GM12878 (cell line): ENCODE measurements around the gene NDUFV1.

Source experiments
- CHD4 ChIP-seq: fragments of 200-600 bp; sonication (generic); IDR thresholded peaks from 2 replicates; pipeline ENCODE4 v1.6.1; 2016; ENCODE audit warnings: mild to moderate bottlenecking
- HDAC2 ChIP-seq: fragments of 200-600 bp; sonication (generic); IDR thresholded peaks from 2 replicates; pipeline ENCODE4 v1.6.1; 2017
- JUND ChIP-seq: IDR thresholded peaks from 2 replicates; pipeline ENCODE4 v1.6.1; 2012; ENCODE audit warnings: low read depth, mild to moderate bottlenecking, low read length, improper control_type of control experiment, moderate library complexity
- MEF2A ChIP-seq: IDR thresholded peaks from 2 replicates; pipeline ENCODE4 v1.6.1; 2011; ENCODE audit warnings: low read depth, mild to moderate bottlenecking, low read length, moderate library complexity; ENCODE audit not compliant: insufficient read depth
- TF ChIP-seq, protein P1 (sequence below): fragments of 450-650 bp; formaldehyde crosslinking; IDR thresholded peaks from 2 replicates; pipeline ENCODE4 v1.5.0; 2022; ENCODE audit warnings: mild to moderate bottlenecking, missing genetic modification characterization
- TF ChIP-seq, protein P2 (sequence below): IDR thresholded peaks from 2 replicates; pipeline ENCODE4 v1.6.1; 2011; ENCODE audit warnings: mild to moderate bottlenecking, low read depth, low read length, moderate library complexity; ENCODE audit not compliant: insufficient replicate concordance
- TF ChIP-seq, protein P3 (sequence below): IDR thresholded peaks from 2 replicates; pipeline ENCODE4 v1.6.1; 2012; ENCODE audit warnings: low read length, inconsistent platforms
- TF ChIP-seq, protein P4 (sequence below): IDR thresholded peaks from 2 replicates; pipeline ENCODE4 v1.6.1; 2011; ENCODE audit warnings: low read depth, mild to moderate bottlenecking, low read length, moderate library complexity, borderline replicate concordance; ENCODE audit errors: extremely low read depth
- TF ChIP-seq, protein P5 (sequence below), 3 experiments: IDR thresholded peaks in 2 of 3; conservative IDR thresholded peaks in 1 of 3; 2 replicates each; pipeline ENCODE4 v1.5.1; 2011; ENCODE audit warnings: low read depth in 3 of 3, low read length in 3 of 3, mild to moderate bottlenecking in 3 of 3, control low read depth in 2 of 3, moderate library complexity in 2 of 3, inconsistent platforms in 1 of 3, mixed read lengths in 1 of 3; ENCODE audit not compliant: control insufficient read depth in 2 of 3, insufficient read depth in 1 of 3; ENCODE audit errors: extremely low read depth in 1 of 3
- TF ChIP-seq, protein P6 (sequence below): fragments of 450-650 bp; IDR thresholded peaks from 2 replicates; pipeline ENCODE4 v1.6.1; 2016; ENCODE audit warnings: mild to moderate bottlenecking, moderate library complexity, borderline replicate concordance

DNA sequence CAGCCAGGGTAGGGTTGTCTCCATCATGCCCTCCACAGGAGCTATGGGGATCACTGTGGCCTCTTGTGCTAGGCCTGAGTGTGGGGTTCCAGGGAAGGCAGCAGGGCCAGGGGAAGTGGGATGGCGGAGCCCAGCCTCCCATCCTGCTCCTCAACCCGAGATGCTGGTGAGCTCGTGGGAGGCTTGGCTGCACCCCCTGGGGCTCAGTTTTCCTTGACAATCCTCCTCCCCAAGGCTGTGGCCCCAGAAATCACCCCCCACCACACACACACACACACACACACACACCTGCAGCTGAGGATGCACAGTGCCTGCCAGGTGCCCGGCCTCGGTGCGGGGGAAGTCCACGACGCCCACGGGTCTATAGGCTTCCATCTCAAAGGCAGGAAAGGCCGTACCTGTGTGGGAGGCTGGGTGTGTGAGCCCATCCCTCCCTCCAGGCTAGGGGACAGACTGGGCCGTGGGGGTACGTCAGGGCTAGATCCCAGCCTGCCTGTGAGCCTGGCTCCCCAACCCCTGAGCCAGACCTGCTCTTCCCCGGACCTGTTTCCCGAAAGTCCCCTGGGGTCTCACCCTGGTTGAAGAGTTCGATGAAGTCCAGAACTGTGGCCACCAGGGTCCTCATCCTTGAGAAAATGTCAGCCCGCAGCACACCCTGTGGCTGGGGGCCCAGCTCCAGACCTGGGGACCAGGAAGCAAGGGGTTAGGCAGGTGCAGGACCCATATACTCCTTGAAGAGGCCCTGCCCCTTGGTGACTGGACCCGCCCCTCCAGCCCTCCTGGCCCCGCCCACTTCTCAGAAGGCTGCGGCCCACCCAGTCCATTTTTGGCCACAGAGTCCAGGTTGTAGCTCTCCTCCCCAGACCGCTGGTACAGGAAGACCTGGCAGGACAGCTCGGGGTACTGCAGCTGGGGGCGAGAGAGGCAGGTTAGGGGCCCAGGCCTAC lies 38.0 kb downstream of the NDUFV1 start:
- TF ChIP-seq, protein P1, sequence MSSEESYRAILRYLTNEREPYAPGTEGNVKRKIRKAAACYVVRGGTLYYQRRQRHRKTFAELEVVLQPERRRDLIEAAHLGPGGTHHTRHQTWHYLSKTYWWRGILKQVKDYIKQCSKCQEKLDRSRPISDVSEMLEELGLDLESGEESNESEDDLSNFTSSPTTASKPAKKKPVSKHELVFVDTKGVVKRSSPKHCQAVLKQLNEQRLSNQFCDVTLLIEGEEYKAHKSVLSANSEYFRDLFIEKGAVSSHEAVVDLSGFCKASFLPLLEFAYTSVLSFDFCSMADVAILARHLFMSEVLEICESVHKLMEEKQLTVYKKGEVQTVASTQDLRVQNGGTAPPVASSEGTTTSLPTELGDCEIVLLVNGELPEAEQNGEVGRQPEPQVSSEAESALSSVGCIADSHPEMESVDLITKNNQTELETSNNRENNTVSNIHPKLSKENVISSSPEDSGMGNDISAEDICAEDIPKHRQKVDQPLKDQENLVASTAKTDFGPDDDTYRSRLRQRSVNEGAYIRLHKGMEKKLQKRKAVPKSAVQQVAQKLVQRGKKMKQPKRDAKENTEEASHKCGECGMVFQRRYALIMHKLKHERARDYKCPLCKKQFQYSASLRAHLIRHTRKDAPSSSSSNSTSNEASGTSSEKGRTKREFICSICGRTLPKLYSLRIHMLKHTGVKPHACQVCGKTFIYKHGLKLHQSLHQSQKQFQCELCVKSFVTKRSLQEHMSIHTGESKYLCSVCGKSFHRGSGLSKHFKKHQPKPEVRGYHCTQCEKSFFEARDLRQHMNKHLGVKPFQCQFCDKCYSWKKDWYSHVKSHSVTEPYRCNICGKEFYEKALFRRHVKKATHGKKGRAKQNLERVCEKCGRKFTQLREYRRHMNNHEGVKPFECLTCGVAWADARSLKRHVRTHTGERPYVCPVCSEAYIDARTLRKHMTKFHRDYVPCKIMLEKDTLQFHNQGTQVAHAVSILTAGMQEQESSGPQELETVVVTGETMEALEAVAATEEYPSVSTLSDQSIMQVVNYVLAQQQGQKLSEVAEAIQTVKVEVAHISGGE (CRISPR knock-in tag), result no peak
- TF ChIP-seq JUND (no peak), CHD4 (no peak), HDAC2 (no peak), MEF2A (no peak)
- TF ChIP-seq, protein P2, sequence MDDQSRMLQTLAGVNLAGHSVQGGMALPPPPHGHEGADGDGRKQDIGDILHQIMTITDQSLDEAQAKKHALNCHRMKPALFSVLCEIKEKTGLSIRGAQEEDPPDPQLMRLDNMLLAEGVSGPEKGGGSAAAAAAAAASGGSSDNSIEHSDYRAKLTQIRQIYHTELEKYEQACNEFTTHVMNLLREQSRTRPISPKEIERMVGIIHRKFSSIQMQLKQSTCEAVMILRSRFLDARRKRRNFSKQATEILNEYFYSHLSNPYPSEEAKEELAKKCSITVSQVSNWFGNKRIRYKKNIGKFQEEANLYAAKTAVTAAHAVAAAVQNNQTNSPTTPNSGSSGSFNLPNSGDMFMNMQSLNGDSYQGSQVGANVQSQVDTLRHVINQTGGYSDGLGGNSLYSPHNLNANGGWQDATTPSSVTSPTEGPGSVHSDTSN, result no peak
- TF ChIP-seq, protein P3, sequence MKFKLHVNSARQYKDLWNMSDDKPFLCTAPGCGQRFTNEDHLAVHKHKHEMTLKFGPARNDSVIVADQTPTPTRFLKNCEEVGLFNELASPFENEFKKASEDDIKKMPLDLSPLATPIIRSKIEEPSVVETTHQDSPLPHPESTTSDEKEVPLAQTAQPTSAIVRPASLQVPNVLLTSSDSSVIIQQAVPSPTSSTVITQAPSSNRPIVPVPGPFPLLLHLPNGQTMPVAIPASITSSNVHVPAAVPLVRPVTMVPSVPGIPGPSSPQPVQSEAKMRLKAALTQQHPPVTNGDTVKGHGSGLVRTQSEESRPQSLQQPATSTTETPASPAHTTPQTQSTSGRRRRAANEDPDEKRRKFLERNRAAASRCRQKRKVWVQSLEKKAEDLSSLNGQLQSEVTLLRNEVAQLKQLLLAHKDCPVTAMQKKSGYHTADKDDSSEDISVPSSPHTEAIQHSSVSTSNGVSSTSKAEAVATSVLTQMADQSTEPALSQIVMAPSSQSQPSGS, result no peak
- TF ChIP-seq, protein P4, sequence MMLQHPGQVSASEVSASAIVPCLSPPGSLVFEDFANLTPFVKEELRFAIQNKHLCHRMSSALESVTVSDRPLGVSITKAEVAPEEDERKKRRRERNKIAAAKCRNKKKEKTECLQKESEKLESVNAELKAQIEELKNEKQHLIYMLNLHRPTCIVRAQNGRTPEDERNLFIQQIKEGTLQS, result no peak
- TF ChIP-seq, protein P5, sequence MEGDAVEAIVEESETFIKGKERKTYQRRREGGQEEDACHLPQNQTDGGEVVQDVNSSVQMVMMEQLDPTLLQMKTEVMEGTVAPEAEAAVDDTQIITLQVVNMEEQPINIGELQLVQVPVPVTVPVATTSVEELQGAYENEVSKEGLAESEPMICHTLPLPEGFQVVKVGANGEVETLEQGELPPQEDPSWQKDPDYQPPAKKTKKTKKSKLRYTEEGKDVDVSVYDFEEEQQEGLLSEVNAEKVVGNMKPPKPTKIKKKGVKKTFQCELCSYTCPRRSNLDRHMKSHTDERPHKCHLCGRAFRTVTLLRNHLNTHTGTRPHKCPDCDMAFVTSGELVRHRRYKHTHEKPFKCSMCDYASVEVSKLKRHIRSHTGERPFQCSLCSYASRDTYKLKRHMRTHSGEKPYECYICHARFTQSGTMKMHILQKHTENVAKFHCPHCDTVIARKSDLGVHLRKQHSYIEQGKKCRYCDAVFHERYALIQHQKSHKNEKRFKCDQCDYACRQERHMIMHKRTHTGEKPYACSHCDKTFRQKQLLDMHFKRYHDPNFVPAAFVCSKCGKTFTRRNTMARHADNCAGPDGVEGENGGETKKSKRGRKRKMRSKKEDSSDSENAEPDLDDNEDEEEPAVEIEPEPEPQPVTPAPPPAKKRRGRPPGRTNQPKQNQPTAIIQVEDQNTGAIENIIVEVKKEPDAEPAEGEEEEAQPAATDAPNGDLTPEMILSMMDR (IDR thresholded peaks at IDR 0.05 in 2 of 3, conservative IDR thresholded peaks at IDR 0.05 in 1 of 3; ENCODE audit: control insufficient read depth in 2 of 3, extremely low read depth in 1 of 3, insufficient read depth in 1 of 3, low read depth in 3 of 3, low read length in 3 of 3), result no peak
- TF ChIP-seq, protein P6, sequence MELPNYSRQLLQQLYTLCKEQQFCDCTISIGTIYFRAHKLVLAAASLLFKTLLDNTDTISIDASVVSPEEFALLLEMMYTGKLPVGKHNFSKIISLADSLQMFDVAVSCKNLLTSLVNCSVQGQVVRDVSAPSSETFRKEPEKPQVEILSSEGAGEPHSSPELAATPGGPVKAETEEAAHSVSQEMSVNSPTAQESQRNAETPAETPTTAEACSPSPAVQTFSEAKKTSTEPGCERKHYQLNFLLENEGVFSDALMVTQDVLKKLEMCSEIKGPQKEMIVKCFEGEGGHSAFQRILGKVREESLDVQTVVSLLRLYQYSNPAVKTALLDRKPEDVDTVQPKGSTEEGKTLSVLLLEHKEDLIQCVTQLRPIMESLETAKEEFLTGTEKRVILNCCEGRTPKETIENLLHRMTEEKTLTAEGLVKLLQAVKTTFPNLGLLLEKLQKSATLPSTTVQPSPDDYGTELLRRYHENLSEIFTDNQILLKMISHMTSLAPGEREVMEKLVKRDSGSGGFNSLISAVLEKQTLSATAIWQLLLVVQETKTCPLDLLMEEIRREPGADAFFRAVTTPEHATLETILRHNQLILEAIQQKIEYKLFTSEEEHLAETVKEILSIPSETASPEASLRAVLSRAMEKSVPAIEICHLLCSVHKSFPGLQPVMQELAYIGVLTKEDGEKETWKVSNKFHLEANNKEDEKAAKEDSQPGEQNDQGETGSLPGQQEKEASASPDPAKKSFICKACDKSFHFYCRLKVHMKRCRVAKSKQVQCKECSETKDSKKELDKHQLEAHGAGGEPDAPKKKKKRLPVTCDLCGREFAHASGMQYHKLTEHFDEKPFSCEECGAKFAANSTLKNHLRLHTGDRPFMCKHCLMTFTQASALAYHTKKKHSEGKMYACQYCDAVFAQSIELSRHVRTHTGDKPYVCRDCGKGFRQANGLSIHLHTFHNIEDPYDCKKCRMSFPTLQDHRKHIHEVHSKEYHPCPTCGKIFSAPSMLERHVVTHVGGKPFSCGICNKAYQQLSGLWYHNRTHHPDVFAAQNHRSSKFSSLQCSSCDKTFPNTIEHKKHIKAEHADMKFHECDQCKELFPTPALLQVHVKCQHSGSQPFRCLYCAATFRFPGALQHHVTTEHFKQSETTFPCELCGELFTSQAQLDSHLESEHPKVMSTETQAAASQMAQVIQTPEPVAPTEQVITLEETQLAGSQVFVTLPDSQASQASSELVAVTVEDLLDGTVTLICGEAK, result no peak
